WERI-Rb-1 (cell line): ENCODE results near the gene ELFN2.

Experiments
- DNase-seq: peaks from one replicate; pipeline ENCODE4 v3.0.0-alpha.2; 2020
- H3K27ac ChIP-seq: fragments of 250-450 bp; sonication (Bioruptor Pico); 2 replicates; pipeline ENCODE4 v1.5.1; 2020; ENCODE audit warnings: mild to moderate bottlenecking, moderate library complexity
- H3K27me3 ChIP-seq: fragments of 250-450 bp; sonication (Bioruptor Pico); 2 replicates; pipeline ENCODE4 v1.5.1; 2021; ENCODE audit warnings: mild to moderate bottlenecking, low read depth, moderate library complexity; ENCODE audit not compliant: insufficient read depth, severe bottlenecking
- H3K36me3 ChIP-seq: fragments of 250-450 bp; sonication (Bioruptor Pico); 2 replicates; pipeline ENCODE4 v1.5.1; 2020; ENCODE audit warnings: mild to moderate bottlenecking, moderate library complexity
- H3K4me3 ChIP-seq: 2 replicates; pipeline ENCODE4 v1.5.1; 2011; ENCODE audit warnings: low read depth, mild to moderate bottlenecking, control low read depth, low read length
- H3K9me3 ChIP-seq: fragments of 250-450 bp; sonication (Bioruptor Pico); 2 replicates; pipeline ENCODE4 v1.5.1; 2021; ENCODE audit warnings: mild to moderate bottlenecking, moderate library complexity; ENCODE audit not compliant: severe bottlenecking
- TF ChIP-seq, protein P1 (sequence below): IDR thresholded peaks from 2 replicates; pipeline ENCODE4 v1.5.1; 2011; ENCODE audit warnings: low read depth, mild to moderate bottlenecking, control low read depth, inconsistent platforms, low read length

Gene ELFN2

GRCh38 chr22:37370306-37370979 lies 56.8 kb downstream of the ELFN2 start:
- Histone ChIP-seq H3K9me3 (no peaks in the 10 kb centered on the region), H3K36me3 (no peaks in the 10 kb centered on the region), H3K27ac (no peak overlapping the region), H3K4me3 (no peak overlapping the region), H3K27me3 (no peaks in the 10 kb centered on the region)
- TF ChIP-seq, protein P1, sequence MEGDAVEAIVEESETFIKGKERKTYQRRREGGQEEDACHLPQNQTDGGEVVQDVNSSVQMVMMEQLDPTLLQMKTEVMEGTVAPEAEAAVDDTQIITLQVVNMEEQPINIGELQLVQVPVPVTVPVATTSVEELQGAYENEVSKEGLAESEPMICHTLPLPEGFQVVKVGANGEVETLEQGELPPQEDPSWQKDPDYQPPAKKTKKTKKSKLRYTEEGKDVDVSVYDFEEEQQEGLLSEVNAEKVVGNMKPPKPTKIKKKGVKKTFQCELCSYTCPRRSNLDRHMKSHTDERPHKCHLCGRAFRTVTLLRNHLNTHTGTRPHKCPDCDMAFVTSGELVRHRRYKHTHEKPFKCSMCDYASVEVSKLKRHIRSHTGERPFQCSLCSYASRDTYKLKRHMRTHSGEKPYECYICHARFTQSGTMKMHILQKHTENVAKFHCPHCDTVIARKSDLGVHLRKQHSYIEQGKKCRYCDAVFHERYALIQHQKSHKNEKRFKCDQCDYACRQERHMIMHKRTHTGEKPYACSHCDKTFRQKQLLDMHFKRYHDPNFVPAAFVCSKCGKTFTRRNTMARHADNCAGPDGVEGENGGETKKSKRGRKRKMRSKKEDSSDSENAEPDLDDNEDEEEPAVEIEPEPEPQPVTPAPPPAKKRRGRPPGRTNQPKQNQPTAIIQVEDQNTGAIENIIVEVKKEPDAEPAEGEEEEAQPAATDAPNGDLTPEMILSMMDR: no peak
- DNase-seq: no peak

DNA sequence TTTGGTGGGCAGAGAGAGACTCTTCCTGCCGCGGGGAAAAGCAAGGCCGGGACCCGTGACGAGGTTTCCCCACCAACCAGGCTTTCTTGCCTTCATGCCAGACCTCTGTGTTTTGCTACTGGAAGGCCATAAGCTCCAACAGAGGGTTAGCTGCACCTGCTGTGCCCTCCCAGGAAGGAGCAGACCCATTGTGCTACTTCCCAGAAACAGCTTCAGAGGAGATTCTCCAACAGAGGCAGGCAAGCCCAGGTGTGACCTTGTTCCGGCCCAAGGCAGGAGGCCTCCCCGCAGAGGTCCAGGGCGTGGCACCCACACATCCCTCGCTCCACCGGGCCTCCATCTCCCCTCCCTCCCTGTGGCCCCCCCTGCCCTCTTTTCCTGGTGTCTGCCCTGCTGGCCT lies 57.8 kb downstream of the ELFN2 start:
- Histone ChIP-seq H3K36me3 (no peaks in the 10 kb centered on the region), H3K4me3 (no peak overlapping the region), H3K27ac (peak overlapping the region; percentile 54), H3K9me3 (no peaks in the 10 kb centered on the region), H3K27me3 (no peaks in the 10 kb centered on the region)
- DNase-seq: no peak
- TF ChIP-seq, protein P1: no peak

GRCh38 chr22:37368058-37368457 lies 59.2 kb downstream of the ELFN2 start:
- TF ChIP-seq, protein P1: no peak
- H3K27me3 ChIP-seq: no peaks in the 10 kb centered on the region
- no peak for DNase-seq
- no peaks in the 10 kb centered on the region for H3K36me3 ChIP-seq
- peak overlapping the region; percentile 37; the same call in 1 of the 2 replicates for H3K27ac ChIP-seq
- H3K9me3 ChIP-seq: no peaks in the 10 kb centered on the region
- no peak overlapping the region for H3K4me3 ChIP-seq

DNA sequence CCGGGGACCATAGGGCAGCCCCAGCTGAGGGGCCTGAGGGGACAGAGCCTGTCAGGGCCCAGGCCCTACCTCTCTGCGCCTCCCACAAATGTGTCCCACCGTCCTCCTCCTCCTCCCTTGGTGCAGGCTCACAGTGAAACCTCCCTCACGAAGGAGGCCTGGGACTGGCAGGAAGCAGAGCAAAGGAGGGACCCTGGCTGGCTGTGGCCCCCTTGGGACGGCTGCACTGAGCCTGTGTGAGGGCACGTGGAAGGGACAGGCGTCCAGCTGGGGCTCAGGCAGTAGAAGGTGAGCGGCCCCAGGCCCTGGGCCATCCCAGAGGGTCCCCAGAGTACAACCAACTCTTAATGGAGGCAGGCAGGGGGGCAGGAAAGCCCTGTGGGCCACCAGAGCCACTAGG lies 60.7 kb downstream of the ELFN2 start:
- H3K9me3 ChIP-seq: no peaks in the 10 kb centered on the region
- no peaks in the 10 kb centered on the region for H3K36me3 ChIP-seq
- H3K27ac ChIP-seq: no peak overlapping the region
- no peak overlapping the region for H3K4me3 ChIP-seq
- no peaks in the 10 kb centered on the region for H3K27me3 ChIP-seq
- DNase-seq: no peak
- TF ChIP-seq, protein P1: no peak

- no peak overlapping the region for H3K27ac ChIP-seq
- TF ChIP-seq, protein P1: no peak
- DNase-seq: no peak
- no peaks in the 10 kb centered on the region for H3K9me3 ChIP-seq
- no peaks in the 10 kb centered on the region for H3K36me3 ChIP-seq
- H3K27me3 ChIP-seq: no peaks in the 10 kb centered on the region
- H3K4me3 ChIP-seq: no peak overlapping the region
Measured at GRCh38 chr22:37365950-37366349, 61.3 kb downstream of the ELFN2 start.
